Transverse colon (tissue), 3 donors: Measurements from ENCODE around the gene FKRP.

Experiments used
- EP300 ChIP-seq: sonication (generic); formaldehyde crosslinking; IDR thresholded peaks from one replicate; pipeline ENCODE4 v1.6.1; 2017; ENCODE audit warnings: antibody characterized with exemption, low read depth
- POLR2A ChIP-seq: fragments of 450-650 bp; IDR thresholded peaks from one replicate; pipeline ENCODE4 v1.6.1; 2016; ENCODE audit warnings: antibody characterized with exemption, mild to moderate bottlenecking, moderate library complexity
- TF ChIP-seq, protein P1 (sequence below), 5 experiments: fragments of 200-600 bp in 3 of 5; fragments of 450-650 bp in 2 of 5; sonication (generic) in 3 of 5; IDR thresholded peaks; 1 replicate in 2 of 5; 2 replicates in 3 of 5; pipeline ENCODE4 v1.5.1; 2016 to 2017; ENCODE audit warnings: antibody characterized with exemption in 5 of 5, inconsistent platforms in 3 of 5, mild to moderate bottlenecking in 2 of 5, moderate library complexity in 1 of 5

DNA sequence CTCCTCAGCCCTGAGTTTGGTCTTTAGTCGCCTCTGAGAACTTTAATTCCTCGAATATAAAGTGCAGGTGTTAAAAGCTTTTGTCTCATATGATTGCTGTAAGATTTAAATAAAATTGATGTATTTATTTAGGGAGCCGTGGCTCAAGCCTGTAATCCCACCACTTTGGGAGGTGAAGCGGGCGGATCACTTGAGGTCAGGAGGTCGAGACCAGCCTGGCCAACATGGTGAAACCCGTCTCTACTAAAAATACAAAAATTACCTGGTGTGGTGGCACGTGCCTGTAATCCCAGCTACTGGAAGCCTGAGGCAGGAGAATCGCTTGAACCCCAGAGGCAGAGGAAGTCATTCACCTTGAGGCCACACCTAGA is 43.1 kb downstream of the FKRP start:
- TF ChIP-seq, protein P1, sequence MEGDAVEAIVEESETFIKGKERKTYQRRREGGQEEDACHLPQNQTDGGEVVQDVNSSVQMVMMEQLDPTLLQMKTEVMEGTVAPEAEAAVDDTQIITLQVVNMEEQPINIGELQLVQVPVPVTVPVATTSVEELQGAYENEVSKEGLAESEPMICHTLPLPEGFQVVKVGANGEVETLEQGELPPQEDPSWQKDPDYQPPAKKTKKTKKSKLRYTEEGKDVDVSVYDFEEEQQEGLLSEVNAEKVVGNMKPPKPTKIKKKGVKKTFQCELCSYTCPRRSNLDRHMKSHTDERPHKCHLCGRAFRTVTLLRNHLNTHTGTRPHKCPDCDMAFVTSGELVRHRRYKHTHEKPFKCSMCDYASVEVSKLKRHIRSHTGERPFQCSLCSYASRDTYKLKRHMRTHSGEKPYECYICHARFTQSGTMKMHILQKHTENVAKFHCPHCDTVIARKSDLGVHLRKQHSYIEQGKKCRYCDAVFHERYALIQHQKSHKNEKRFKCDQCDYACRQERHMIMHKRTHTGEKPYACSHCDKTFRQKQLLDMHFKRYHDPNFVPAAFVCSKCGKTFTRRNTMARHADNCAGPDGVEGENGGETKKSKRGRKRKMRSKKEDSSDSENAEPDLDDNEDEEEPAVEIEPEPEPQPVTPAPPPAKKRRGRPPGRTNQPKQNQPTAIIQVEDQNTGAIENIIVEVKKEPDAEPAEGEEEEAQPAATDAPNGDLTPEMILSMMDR (IDR thresholded peaks at IDR 0.05) = no peak
- TF ChIP-seq POLR2A = no peak
- TF ChIP-seq EP300 = no peak
